IPS-11a (cell line): ENCODE results near the gene TSPAN2.
A peak's percentile ranks its signal among the peaks of the same experiment; 100 is the strongest.

ENCODE experiments used
- H3K4me3 ChIP-seq: one replicate; pipeline ENCODE4 v1.5.1; 2013; ENCODE audit warnings: low read depth, low read length, control low read depth

TSPAN2 gene

DNA sequence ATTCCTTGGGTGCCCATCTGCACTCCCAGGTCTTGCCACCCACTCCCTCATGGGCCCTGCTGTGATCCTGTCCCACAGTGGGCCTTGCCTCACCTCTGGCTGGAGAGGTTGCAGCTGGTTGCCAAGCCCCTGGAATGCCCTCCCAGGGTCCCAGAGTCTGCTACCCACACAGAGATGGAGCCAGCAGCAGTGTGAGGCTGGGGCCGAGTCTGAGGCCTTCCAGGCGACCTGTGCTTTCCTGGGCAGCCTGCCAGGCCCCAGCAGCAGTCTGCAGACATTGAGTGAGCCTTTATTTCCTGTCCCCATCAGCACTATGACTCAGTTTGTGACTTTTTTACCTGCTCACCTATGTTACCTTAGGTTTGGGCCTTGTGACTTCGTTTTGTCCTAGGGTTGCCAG, 25.0 kb upstream of the TSPAN2 start:
- no peak overlapping the region for H3K4me3 ChIP-seq

DNA sequence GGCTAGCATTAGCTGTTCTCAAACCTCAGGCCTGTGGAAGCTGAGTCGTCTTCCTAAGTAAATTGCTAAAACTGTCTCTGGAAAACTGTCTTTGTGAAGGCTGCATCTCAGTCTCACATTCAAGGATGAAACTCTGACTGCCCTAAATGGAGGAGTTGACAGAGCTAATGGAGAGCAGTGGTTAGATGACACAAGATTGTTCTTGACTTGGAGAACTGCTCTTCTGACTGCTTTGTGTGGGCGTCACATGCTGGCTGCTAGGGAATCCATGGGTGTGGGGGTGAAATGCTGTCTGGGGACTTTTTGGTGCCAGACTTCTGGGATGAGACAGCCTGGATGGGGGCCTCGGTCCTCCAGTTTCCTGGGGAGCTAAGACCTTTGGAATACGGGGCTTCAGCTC, 24.5 kb upstream of the TSPAN2 start:
- H3K4me3 ChIP-seq: no peak overlapping the region

DNA sequence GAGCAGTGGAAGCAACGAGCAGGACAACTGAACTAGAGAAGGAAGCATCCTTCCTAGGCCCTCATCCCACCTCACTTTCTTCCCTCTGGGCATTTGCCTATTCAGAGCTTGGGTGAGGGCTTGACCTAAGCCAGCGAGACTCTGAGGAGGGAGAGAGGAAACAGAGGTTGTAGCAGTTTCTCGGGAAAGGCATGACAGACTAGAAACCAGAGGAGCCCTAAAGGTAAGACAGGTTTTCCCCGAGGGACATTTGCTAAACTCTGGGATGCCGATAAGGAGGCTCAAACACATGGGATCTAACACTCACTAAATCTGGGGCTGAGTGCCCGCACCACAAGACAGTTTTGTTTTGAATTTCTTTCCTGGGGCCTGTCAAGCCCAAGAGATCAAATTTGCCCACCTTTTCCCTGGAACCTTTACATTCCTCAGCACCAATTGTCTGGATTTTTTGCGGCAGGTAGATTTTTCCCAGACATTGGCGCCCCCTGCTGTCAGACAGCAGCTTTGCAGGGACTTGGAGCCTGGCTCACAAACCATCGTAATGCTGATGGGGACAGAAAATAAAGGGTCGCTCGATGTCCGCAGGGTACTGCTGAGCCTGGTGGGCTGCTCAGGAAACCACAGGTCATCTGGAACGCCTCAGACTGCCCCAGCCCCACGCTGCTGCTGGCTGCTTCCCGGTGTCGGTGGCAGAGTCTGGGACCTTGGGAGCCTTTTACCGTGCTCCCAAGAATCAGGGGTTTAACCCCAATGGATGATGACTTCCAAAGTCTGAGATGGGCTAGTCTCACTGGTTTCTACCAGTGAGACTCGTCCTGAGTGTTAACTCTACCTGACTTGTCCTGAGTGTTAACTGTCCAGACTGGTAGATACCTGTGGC, 23.4 kb upstream of the TSPAN2 start:
- no peak overlapping the region for H3K4me3 ChIP-seq

DNA sequence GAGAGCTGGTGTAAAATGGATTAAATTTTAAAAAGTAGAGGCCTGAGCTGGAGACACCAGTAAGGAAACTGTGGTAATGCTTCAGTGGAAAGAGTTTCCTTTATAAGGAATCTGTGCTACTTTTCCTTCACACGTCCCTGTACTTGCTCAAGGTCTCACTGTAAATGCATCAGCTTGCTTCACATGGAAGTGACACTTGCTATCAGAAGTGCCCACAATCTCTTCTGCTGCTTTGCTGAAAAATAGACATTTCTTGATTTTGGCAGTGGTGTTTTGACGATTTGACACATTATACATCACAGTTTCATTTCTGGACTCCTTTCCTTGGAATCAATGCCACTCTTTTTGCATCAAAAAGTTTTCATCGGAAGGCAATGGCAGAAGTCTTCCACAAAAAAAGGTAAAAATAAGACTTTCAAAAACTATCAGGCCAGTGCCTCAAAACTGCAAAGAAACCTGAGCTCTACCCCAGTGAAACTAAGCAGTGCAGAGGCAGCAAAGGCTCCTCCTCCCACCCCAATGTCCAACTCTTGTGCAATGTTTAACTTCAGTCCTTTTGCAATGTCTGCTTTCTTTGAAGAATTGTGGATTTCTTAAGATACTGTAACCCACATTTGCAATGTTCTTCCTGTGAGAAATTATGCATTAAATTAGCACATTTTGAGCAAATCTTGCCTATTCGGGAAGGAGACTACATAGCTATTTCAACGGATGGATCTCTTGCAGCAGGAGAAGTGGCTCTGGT, 18.4 kb upstream of the TSPAN2 start:
- no peak overlapping the region for H3K4me3 ChIP-seq

DNA sequence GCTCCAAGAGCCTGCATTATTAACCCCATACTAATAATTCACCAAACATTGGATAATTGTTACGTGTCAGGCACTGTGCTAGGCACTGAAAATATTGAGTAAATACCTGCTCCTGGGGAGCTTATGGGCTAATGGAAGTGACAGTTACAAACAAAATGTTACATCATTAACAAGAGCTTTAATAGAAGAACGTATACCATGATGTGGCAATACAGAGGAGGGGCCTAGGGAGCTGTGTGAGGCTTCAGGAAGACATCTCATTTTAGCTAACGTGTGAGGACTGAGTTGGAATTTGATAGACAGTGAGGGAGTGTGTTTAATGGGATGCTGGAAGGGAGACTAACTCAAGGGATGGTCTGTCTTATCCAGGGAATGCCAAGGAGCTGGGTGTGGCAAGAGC, 16.5 kb upstream of the TSPAN2 start:
- H3K4me3 ChIP-seq: no peak overlapping the region

DNA sequence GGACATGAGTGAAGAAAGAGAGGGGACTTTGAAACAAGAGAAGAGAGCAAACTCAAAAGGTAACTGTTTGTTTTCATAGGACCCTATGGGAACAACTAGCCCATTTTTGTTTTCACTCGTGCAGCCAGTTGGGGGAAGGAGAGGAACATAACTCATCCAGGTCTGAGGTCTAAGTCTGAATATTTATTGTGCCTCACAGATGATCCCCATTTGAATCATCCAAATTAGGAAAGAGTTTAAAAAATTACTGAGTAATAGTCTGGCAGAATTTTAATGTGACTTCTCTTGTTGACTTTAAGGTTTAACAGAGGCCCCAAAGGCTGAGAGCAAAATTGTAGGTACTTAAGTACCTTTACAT, 10.4 kb upstream of the TSPAN2 start:
- no peak overlapping the region for H3K4me3 ChIP-seq

DNA sequence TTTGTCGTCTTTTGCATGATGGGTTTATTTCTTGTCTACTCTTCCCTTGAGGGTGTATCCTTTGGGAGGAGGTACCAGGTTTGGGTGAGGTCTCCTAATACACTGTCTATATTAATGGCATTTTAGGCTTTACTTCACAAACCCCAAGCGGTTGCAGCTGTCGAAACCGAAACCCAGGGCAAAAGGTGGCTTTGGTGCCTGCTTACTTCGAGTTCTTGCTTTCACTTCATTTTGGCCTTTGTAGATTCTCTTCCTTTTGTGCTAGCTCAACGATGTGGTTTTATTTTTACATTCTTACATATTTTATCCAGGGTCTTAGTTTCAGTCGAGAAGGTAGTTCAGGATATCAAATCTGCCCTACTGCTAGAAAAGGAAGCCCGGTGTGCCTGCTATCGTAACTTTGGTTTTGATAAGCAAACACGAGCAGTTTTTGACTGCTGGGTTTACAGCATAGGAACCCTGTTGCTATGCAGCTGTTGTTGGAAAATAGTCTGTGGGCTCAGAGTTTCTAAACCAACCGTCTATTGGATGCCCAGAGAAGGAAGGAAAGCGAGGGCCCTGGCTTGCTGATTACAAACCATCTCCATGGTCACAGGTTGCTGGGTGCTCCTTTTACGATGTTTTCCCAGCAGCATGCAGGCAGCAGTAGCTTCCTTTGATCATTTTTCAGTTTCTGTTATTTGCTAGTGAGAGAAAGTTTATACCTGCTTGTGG, 9.8 kb upstream of the TSPAN2 start:
- H3K4me3 ChIP-seq: no peak overlapping the region

DNA sequence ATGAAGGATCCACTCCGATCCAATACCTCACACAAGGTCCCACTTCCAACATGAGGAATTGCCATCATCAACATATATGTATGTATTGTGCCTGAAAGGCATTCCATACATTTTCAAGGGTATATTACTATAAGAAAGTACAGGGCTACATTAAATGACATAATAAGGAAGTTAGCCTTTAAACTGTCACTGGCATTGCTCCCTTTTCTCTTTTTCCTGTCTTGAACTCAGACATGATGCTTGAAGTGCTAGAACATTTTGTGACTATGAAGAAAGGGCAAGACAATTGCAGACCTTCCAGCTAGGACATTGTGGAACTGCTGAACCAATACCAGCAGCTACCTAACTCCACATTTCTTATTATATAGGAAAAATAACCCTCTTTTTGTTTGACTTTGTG, 2.9 kb upstream of the TSPAN2 start:
- H3K4me3 ChIP-seq: no peak overlapping the region

DNA sequence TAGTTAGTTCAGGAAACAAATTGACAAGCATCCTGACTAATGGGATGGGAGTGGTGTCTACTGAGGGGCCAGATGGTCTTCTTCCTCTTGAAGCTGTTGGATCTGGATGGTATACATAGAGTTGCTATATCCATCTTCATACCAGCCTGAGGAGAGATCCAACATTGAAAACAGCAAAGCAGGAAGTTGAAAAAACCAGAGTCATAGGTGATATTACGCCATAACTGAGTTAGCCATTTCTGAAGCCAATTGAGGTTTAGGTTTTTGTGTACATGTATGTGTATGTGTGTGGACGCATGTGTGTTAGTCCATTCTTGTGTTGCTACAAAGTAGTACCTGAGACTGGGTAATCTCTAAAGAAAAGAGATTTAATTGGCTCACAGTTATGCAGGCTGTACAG, 2.3 kb upstream of the TSPAN2 start:
- no peak overlapping the region for H3K4me3 ChIP-seq

DNA sequence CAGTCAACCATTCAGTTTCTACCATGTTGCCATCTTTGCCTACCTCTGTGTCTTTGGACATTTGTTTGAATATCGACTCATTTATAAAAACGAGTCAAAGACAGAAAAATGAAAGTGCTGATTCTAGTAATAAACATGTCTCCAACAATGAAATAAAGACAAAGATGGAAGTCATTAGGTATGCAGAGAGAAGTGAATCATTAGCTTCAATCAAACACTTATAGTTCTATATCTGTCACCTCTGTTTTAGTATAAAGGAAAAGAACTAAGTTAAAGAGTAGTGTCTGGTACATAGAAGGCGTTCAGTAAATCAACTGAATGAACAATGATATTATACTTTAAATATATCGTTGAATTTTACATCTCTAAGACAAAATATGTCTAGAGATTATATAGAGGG, 1.7 kb upstream of the TSPAN2 start:
- H3K4me3 ChIP-seq: no peak overlapping the region

DNA sequence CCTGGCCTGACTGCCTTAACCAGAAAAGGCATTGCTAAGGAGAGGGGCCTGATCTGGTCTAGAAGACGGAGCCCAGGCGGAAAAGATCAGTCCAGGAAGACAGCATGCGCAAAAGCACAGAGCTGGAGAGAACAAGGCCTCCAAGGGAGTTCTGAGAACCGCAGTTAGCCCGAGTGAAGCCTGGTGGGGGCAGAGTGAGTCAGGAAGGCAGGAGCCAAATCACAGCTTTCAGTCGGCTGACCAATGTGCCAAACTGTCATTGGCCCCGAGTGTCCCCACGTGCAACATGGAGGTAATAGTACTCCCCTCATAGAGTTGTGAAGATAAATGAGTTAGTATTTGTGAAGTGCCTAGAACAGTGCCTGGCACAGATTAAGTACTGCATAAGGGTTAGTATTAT, 1.2 kb upstream of the TSPAN2 start:
- no peak overlapping the region for H3K4me3 ChIP-seq

DNA sequence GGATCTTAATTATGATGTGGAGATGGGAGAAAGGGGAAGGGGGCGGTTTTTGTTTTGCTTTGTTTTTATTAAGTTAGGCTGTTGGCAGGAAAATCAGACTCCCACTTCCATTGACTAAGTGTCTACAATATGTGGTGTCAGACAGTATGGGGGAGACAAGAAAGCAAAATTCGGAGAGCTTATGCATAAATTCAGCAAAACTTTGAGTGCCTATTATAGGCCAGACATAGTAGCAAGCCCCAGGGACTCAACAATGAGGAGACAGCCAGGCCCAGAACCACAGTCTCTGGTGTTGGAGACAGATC, 835 bp upstream of the TSPAN2 start:
- no peak overlapping the region for H3K4me3 ChIP-seq

DNA sequence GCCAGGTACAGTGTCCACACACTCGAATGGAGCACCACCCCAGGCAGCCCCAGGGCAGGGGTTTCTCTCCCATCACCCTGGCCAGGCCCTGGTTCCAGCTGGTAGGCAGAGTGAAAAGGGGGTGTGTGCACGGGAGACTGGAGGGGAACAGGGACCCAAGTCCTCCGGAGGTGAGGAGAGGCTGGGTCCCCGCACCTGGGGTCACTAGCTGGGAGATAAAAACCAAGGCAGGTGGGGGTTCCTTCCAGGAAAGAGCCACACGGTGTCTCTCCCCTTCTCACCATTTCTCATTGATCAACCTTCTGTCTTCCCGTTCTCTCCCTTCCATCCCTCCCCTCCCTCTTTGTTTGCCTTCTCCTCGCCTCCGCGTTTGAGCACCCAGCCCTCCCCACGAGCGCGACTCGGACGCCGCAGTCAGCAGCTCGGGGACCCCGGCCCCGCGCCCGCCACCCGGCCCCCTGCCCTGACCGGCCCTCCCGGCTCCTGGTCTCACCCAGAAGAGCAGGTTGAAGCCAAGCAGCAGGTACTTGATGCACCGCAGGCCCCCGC, 358 bp downstream of the TSPAN2 start:
- peak overlapping the region; percentile 61 for H3K4me3 ChIP-seq

DNA sequence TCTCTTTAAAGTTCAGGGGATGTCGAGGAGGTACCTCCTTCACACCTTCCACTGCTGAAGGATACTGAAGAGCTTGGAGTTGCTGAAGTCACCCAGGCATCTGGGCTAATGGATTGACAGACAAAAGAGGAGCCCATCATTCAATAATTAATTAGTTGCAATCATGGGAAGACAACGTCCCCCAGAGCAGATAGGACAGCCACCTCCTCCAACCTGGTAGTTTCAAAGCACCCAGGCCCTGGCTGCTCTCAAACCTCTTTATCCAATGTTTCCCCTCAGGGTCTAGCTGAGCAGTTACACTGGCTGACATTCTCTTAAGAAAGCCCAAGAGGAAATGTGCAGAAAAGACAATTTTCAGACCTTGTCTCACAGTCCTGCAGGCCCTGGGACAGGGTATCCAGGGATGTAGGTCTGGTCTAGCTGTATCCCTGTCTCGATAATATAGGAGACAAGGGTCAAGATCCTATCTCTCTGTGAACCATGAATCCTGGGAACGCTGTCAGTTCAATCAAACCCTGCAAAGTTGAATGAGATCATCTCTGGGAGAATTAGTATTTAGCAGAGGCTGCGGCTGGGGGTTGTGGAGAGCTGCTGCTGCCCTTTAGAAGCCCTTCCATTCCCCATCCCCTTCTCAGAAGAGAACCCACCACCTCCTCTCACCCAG, 1.1 kb downstream of the TSPAN2 start:
- peak overlapping the region; percentile 61 for H3K4me3 ChIP-seq

DNA sequence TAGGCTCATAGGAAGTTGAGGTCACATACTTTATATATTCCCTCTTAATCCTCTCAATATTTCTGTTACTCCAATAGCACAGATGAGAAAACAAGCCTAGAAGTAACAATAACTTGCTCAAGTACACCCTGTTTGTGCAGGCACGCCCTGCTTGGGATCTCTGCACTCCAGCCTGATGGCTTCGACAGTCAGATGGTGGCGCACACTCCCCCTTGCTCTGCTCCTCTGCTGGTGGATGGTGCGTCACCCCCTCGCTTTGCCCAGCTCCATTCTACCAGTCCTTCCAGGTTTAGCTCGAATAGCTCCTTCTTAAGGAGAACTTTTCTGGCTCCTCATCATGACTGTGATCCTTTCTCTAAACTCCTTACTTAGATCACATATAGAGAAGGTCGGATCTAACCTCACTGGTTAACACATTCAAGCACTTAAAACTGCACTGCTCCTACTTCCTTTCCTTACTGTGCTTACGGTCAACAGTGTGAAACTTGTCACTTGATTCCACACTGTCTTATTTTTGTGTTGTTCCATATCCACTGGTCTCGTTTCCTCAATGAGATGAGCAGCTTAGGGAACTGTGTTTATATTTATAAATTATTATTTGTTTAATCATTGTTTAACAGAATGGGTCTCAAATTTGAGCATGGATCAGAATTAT, 3.0 kb downstream of the TSPAN2 start:
- no peak overlapping the region for H3K4me3 ChIP-seq

DNA sequence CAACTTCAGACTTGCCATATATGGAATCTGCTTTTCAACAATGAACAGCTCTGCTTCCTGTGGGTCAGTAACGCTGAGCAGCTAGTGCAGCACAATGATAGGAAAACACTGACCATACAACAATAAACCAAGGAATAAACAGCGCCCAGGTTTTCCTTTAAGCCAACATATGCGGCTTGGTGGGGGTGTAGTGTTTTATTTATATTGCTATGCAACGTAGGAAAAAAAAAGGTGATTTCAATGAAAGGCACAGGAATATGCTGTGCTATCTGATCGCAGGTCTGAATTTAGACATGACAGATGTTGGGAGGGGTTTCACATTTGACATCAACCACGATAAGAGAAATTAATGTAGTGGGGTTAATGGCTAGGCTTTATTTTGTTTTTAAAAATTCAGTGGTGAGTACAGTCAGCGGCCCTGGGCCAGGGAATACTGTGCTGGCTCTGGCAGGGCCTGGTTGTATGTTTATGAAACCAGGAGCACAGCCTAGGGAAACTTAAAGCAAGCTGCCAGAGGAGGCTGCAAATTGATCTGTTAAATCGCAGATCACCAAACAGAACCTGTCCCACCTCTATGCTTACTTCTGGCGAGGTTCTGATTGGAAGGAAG, 4.3 kb downstream of the TSPAN2 start:
- H3K4me3 ChIP-seq: no peak overlapping the region

DNA sequence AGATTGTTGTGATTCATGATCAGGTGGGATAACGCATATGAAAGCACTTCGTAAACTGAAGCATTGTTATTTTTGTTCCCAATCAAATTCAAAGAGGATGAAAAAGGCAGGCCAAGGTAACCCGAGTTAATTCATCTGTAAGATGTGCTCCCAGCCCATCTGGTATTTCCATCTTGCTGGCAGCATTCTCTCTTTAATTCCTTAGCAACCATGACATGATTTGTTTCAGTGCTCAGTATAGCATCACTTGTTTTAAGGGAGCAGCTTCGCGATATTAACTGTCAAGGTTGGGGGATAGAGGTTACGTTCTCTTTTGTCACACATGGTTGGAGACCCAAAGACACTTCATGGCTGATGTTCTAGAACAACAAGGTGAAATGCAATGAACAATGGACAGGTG, 6.4 kb downstream of the TSPAN2 start:
- no peak overlapping the region for H3K4me3 ChIP-seq

DNA sequence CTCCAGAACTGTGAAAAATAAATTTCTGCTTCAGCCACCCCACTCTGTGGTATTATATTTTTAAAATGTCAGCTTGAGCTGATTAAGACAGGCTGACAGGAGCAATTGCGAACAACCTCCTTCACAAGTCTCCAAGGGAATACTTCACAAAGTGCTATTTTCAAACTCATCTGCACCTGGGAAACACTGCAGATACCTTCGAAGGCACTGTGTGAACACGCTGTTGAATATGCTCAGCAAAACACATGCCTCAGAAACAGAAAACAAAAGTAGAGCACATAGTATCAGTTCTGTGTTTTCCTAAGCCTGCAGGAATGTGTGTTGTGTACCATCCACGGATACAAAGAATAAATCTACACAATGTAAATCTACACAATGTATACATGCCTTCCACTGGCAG, 10.6 kb downstream of the TSPAN2 start:
- H3K4me3 ChIP-seq: no peak overlapping the region

DNA sequence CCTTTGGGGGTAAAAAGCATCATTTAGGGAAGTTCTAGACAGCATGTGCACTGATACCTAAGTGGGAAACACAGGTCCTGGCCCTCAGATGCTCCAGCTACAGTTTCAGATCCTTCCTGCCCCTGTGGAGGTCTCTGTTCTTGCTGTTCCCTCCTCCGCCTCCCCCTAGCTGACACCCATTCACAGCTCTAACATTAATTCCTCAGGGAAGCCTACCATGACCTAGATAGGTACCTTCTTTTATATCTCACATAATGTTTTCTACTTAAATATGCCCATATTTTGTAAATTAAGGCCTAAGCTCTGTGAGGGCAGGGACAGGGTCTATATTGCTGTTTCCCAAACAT, 11.3 kb downstream of the TSPAN2 start:
- no peak overlapping the region for H3K4me3 ChIP-seq

DNA sequence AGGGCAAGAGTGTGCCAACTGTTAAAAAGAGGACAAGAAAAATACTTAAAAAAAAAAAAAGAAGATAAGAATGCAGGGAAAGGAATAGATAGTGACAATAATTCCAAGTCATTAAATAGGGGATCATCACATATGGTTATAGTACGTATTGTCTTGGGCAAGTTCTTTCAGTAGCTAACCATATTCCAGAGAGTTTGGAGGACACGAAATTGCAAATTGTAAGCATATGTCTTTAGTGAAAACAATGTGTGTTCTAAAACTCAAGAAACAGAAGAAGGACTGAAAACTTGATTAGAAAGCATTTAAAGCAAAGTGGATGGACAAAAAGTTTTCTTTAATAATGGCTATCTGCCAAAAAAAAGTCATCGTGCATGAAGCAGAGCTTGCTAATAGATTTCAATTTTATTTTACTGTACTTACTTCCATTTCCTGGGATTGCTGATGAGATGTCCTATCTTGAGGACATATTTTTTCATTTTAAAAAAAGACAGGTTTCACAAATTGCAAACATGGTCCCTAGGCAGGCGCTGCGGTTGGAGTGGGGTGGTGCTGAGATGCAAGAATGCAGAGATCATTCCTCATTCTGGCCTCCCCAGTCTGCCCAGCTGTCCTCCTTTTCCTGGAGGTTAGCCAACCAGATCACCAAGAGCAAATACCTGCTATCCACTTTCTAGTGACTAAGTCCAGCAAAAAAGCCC, 11.9 kb downstream of the TSPAN2 start:
- H3K4me3 ChIP-seq: no peak overlapping the region
